DOHH2 (cell line): Measurements from ENCODE around the gene GKAP1.
"Not testable (repeated sequence)": the region's sequence is repeated elsewhere in the genome, so short reads cannot be mapped to it uniquely, and the experiment has no call there.

Experiments
- CTCF ChIP-seq: fragments of 200-600 bp; sonication (generic); IDR thresholded peaks from one replicate; pipeline ENCODE4 v1.5.1; 2014; ENCODE audit warnings: antibody characterized with exemption, mild to moderate bottlenecking, low read depth, low read length; ENCODE audit not compliant: poor library complexity, severe bottlenecking
- EZH2phosphoT487 ChIP-seq: fragments of 200-600 bp; sonication (generic); IDR thresholded peaks from 2 replicates; pipeline ENCODE4 v1.6.1; 2017; ENCODE audit warnings: borderline replicate concordance, mild to moderate bottlenecking, antibody characterized with exemption, low read length, moderate library complexity, mixed read lengths

GRCh38 chr9:83705219-83705651 lies 112.3 kb downstream of the GKAP1 start:
- not testable (repeated sequence) for TF ChIP-seq CTCF, EZH2phosphoT487
